Prostate gland (tissue), 2 donors: ENCODE results near the gene GIPC1.

Source experiments
- CTCF ChIP-seq, 4 experiments: fragments of 200-600 bp in 2 of 4; fragments of 450-650 bp in 2 of 4; sonication (generic) in 2 of 4; IDR thresholded peaks; 1 replicate in 3 of 4; 2 replicates in 1 of 4; pipeline ENCODE4 v1.5.1; 2016 to 2019; ENCODE audit warnings: antibody characterized with exemption in 4 of 4, mild to moderate bottlenecking in 2 of 4, moderate library complexity in 2 of 4
- POLR2A ChIP-seq: fragments of 450-650 bp; IDR thresholded peaks from one replicate; pipeline ENCODE4 v1.6.1; 2016; ENCODE audit warnings: antibody characterized with exemption, mild to moderate bottlenecking
- POLR2AphosphoS5 ChIP-seq: sonication (generic); formaldehyde crosslinking; IDR thresholded peaks from one replicate; pipeline ENCODE4 v1.6.1; 2017; ENCODE audit warnings: antibody characterized with exemption

GRCh38 chr19:14435320-14436050 is 60.4 kb downstream of the GIPC1 start:
- no peak for TF ChIP-seq CTCF (IDR thresholded peaks at IDR 0.05)
- TF ChIP-seq POLR2A = no peak
- TF ChIP-seq POLR2AphosphoS5 = no peak
